ENCODE data around the gene SNRNP70. TPM values are rescaled to one million over a fixed set of nuclear protein-coding genes. Genes with fewer than 3 reads are reported as not detected.
A peak's percentile ranks its signal among the peaks of the same experiment; 100 is the strongest.

Gene SNRNP70
- total and polyA plus RNA-seq, 2 donors (not counting 3 experiments of a cell fraction or from before 2014, with no cell fraction given) = 215 to 300 TPM

DNA sequence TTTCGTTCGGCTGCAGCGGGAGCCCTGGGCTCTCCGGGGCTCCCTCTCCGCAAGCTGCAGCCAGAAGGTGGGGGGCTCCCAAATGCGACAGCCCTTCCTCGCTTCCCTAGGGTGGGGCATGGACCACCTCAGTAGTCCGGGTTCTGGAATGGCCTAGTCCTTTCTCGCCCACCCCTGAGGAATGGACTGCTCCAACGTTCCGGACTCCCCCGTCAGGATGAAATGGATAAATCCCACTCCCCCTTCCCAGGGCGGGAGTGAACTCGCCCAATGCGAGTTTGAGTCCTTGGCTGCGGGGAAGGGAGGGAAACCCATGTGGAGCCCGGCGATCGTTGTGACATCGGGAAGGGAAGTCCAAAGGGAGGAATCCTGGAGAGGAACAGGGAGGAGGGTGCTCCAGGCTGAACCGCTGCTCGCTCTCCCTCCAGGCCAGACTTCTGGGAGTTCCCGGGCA, 64.4 kb downstream of the SNRNP70 start:
- POLR2A ChIA-PET = no interaction called here
- TF ChIP-seq CTCF (IDR thresholded peaks at IDR 0.05; ENCODE audit: extremely low read depth in 1 of 2, insufficient read depth in 1 of 2, low read depth in 1 of 2, low read length in 2 of 2) (no peak), MAX (IDR thresholded peaks at IDR 0.05; ENCODE audit: insufficient read depth, insufficient read length) (no peak), POLR2AphosphoS5 (IDR thresholded peaks at IDR 0.05; ENCODE audit: insufficient read depth, low read depth, low read length) (peak; percentile 22), POLR2A (IDR thresholded peaks at IDR 0.05; ENCODE audit: low read depth, low read length) (peak; percentile 14), GATA2 (IDR thresholded peaks at IDR 0.05; ENCODE audit: insufficient read depth, insufficient read length, low read depth, low read length) (no peak), EZH2 (IDR thresholded peaks at IDR 0.05; ENCODE audit: borderline replicate concordance, low read depth, low read length, severe bottlenecking) (no peak), MYC (IDR thresholded peaks at IDR 0.05; ENCODE audit: low read depth, low read length) (no peak), FOS (IDR thresholded peaks at IDR 0.05; ENCODE audit: borderline replicate concordance, insufficient read depth, low read length) (no peak)

More for the DNA sequence above, 64.4 kb downstream of the SNRNP70 start:
- H3K9me3 ChIP-seq (replicated peaks; ENCODE audit: control insufficient read depth, insufficient read depth, low read length) = no peaks in the 10 kb centered on the region
- DNase-seq (ENCODE audit: low read depth, low spot score) = peak; percentile 75
- H3K27me3 ChIP-seq (ENCODE audit: control insufficient read depth in 2 of 2, insufficient read depth in 2 of 2, low read length in 2 of 2) = peaks cover 2 to 5% of the 10 kb centered on the region in 2 experiments
- intact Hi-C loops (cut with micrococcal nuclease) = loop anchor here (1.0 to 10.0 kb wide), 5 partner anchors 8 to 155 kb away; partner anchors contain the start of genes C19orf73, GYS1, PPFIA3 and RUVBL2
- peaks cover 28% of the 10 kb centered on the region for H3K4me1 ChIP-seq (ENCODE audit: control insufficient read depth, extremely low read depth, insufficient read depth, low read length)
- H3K9ac ChIP-seq (replicated peaks; ENCODE audit: extremely low read depth, insufficient read depth, low read length) = peak overlapping the region; percentile 50
- H4K20me1 ChIP-seq (replicated peaks; ENCODE audit: control insufficient read depth, extremely low read depth, insufficient read depth, low read length) = no peaks in the 10 kb centered on the region
- no peaks in the 10 kb centered on the region for H3K36me3 ChIP-seq (ENCODE audit: control insufficient read depth in 2 of 2, extremely low read depth in 1 of 2, insufficient read depth in 2 of 2, low read length in 2 of 2)
- no peaks in the 10 kb centered on the region for H3K79me2 ChIP-seq (ENCODE audit: control insufficient read depth, insufficient read depth, low read length)
- dilution Hi-C loops (cut with MboI; ENCODE audit: extremely low pct_ligation_motif_present, low sequenced_read_pairs) = no loop called here
- FAIRE-seq = no peak
- TSS peak; percentile 31 for BruUV-seq (replicated peaks)
- H3K27ac ChIP-seq (ENCODE audit: insufficient read depth, low read depth, low read length) = peak overlapping the region; percentile 42
- H3K4me3 ChIP-seq (replicated peaks in 1 of 3; ENCODE audit: insufficient read depth in 1 of 3, low read depth in 1 of 3, low read length in 3 of 3) = peak overlapping the region; percentile 31 to 73 (median 61)
- H2AFZ ChIP-seq (ENCODE audit: low read depth, low read length) = peak overlapping the region; percentile 90
- H3K4me2 ChIP-seq (ENCODE audit: insufficient read depth, low read length) = peak overlapping the region; percentile 95
- no peaks in the 10 kb centered on the region for H3K9me1 ChIP-seq (replicated peaks; ENCODE audit: control insufficient read depth, extremely low read depth, insufficient read depth, low read length)
- CTCF ChIA-PET = interaction anchor here (0.6 to 4.1 kb wide), 10 partner anchors 11 to 151 kb away, joined by 4 to 56 read pairs (median 7); no protein-coding TSS in a partner anchor
